Measurements from ENCODE around the gene RAB34. TPM values are rescaled to one million over a fixed set of nuclear protein-coding genes. Genes with fewer than 3 reads are reported as not detected.

Gene RAB34
- total RNA-seq, 2 donors from 2014 or later: 10.4 to 17.3 TPM

DNA sequence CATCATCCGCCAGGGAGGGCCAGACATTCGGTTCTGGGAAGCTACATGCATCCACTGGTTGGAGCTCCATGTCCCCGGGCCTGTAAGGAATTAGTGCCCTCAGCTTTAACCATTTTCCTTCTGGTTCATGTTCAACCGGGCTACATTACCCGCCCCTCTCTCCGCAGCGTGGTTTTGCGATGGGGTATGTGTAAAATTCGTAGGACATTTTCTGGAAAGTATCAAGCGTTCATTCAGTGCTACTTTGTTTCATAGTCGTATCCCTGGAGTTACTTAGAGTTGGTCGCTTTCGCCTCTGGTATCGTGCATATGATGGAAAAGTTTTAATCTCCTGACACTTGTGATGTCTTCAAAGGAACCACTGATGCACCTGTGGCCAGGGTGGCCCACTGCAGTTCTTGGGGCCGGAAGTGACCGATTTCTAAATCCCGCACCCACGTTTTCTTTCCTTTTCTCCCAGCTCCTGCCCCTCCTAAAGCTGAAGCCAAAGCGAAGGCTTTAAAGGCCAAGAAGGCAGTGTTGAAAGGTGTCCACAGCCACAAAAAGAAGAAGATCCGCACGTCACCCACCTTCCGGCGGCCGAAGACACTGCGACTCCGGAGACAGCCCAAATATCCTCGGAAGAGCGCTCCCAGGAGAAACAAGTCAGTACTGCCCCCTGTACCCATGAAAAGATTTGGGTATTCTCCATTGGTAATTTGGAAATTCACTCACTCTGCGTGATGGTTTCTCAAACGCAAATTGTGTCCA is 2.8 kb upstream of the RAB34 start:
- Mint-ChIP-seq H3K4me3 (peak overlapping the region; percentile 96 to 99), H3K27me3 (ENCODE audit: low read depth) (peaks cover 6% of the 10 kb centered on the region), H3K27ac (peak overlapping the region; percentile 93), H3K9me3 (no peaks in the 10 kb centered on the region), H3K4me1 (ENCODE audit: low read depth) (peaks cover 65% of the 10 kb centered on the region), H3K36me3 (ENCODE audit: insufficient read depth in 2 of 2) (peaks cover 18 to 30% of the 10 kb centered on the region in 2 donors)
- ATAC-seq (replicated peaks in 1 of 2) (peak in 1 of 2 donors; percentile 4), DNase-seq (peak; percentile 43 to 44)

DNA sequence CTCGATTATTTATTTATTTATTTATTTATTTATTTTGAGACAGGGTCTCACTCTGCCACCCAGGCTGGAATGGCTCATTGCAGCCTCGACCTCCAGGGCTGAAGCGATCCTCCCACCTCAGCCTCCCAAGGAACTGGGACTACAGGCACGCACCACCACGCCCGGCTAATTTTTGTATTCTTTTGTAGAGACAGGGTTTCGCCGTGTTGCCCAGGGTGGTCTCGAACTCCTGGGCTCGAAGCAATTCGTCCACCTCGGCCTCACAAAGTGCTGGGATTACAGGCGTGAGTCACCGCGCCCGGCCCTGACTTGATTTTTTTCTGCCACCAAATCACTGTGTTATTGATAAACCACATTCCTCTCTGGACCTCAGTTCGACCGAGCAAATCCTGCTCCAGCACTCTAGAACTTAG is 1.4 kb upstream of the RAB34 start:
- DNase-seq (no peak), ATAC-seq (replicated peaks in 1 of 2) (peak in 1 of 2 donors; percentile 1)
- Mint-ChIP-seq H3K4me3 (peak overlapping the region; percentile 96 to 99), H3K27me3 (ENCODE audit: low read depth) (peaks cover 6% of the 10 kb centered on the region), H3K36me3 (ENCODE audit: insufficient read depth in 2 of 2) (peaks cover 14 to 22% of the 10 kb centered on the region in 2 donors), H3K9me3 (no peaks in the 10 kb centered on the region), H3K4me1 (ENCODE audit: low read depth) (peaks cover 51% of the 10 kb centered on the region), H3K27ac (peak overlapping the region; percentile 93)

DNA sequence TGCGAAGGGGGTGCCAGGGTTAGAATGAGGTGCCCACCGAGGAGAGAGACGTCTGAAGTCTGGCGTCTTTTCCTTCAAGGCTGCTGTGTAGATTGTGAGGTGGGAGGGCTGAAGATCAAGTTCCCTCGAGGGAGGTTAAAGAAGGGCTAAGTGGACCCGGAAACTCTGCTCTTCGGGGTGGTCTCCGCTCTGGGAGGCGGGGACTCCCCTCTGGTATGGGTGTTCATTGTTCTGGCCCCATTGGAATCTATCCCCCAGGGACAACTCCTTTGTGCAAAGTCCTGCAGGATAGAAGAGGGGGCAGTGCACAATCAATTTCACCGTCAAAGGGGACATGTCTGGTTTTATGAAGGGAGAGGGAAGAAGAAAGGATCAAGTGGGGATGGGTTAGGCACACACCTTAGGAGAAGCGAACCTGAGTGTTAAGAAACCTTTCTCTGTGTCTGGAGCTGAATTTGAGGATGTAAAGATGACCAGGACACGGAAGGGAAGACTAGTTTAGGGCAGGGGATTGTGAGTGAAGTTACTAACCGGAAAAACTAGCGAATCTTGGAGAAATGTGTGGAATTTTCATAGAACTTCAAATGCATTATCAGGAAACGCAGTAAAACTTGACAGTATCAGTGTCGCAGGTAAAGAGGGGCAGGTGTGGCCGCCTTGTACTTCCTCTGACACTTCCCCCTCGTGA is 809 bp upstream of the RAB34 start:
- DNase-seq (no peak), ATAC-seq (replicated peaks in 1 of 2) (no peak)
- Mint-ChIP-seq H3K9me3 (no peaks in the 10 kb centered on the region), H3K27ac (no peak overlapping the region), H3K4me1 (ENCODE audit: low read depth) (peaks cover 46% of the 10 kb centered on the region), H3K36me3 (ENCODE audit: insufficient read depth in 2 of 2) (peaks cover 12 to 22% of the 10 kb centered on the region in 2 donors), H3K4me3 (peak overlapping the region; percentile 29 to 81), H3K27me3 (ENCODE audit: low read depth) (peaks cover 6% of the 10 kb centered on the region)

DNA sequence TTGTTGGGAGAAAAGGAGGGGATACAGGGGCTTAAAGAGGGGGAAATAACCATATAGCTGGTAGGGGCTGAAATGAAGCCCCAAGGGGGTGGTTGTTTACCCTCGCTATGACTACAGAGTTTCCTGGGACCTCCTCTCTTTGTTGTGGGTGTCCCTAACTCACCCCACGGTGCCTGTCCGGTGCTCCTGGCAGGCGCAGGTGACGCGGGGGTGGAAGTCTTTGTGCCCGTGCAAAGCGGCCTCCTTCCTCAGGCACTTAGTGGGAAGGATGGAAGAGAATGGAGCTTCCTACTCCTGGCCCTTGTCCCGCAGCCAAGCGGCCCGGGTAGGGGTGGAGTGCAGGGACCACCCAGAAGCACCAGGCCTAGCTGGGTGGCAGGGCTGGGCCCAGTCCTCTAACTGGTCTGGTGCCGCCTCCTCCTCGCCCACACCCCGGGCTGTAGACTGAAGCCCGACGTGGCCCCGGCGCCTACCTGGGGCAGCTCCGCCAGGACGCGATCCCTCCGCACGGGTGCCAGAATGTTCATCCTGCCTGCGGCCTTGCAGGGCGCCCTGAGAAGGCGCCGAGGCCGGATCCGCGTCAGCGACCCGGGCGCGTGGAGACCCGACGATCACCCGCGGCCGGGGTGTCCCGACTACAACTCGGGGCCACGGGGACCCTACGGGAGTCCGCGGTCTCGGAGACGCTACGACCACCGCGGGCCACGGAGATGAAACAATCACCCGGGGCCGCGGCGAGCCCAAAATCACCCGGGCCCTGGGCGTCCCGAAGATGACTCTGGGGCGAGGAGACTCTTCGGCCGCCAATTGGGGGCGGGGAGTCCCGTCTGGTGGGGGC is 709 bp downstream of the RAB34 start:
- peaks cover 12 to 16% of the 10 kb centered on the region in 2 donors for H3K36me3 Mint-ChIP-seq (ENCODE audit: insufficient read depth in 2 of 2)
- no peaks in the 10 kb centered on the region for H3K9me3 Mint-ChIP-seq
- peak in 1 of 2 donors; percentile 22 for DNase-seq
- H3K27me3 Mint-ChIP-seq (ENCODE audit: low read depth): peaks cover 6% of the 10 kb centered on the region
- peaks cover 41% of the 10 kb centered on the region for H3K4me1 Mint-ChIP-seq (ENCODE audit: low read depth)
- H3K4me3 Mint-ChIP-seq: peak overlapping the region in 1 of 2 donors; percentile 65
- no peak for ATAC-seq (replicated peaks in 1 of 2)
- no peak overlapping the region for H3K27ac Mint-ChIP-seq

DNA sequence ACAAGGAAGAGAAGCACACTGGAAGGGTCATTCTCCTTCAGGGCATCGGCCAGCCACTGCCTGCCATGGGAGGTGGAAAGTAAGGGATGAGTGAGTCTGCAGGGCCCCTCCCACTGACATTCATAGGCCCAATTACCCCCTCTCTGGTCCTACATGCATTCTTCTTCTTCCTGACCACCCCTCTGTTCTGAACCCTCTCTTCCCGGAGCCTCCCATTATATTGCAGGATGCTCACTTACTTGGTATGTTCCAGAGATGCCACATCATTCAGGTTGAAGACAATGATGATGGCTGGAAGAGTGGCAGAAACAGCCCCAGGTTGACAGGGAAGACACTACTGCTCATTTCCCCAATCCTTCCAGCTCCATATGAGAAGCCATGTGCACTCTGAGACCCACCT is 2.5 kb downstream of the RAB34 start:
- DNase-seq: no peak
- Mint-ChIP-seq H3K4me3 (no peak overlapping the region), H3K36me3 (ENCODE audit: insufficient read depth in 2 of 2) (peaks cover 4 to 5% of the 10 kb centered on the region in 2 donors), H3K9me3 (no peaks in the 10 kb centered on the region), H3K27me3 (ENCODE audit: low read depth) (peaks cover 6% of the 10 kb centered on the region), H3K27ac (no peak overlapping the region), H3K4me1 (ENCODE audit: low read depth) (peaks cover 39% of the 10 kb centered on the region)
- ATAC-seq (replicated peaks in 1 of 2): no peak

DNA sequence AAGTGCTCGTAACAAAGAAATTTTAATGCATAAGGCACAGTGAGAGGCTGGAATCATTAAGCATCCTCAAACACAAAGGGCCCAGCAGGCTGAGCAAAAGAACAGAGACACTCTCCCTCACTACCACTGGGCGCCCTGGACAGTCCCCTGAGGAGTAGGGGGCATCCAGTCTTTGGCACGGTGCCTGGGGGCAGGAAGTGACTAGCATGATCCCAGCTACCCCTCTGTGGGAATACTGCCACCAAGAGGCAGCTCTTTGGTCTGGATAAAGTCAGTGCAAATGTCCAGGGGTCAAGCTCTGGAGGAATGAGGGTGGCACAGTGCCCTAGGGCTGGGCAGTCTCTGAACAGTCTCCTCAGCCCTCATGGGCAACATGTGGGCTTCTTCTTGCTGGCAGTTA is 3.4 kb downstream of the RAB34 start:
- peaks cover 6% of the 10 kb centered on the region for H3K27me3 Mint-ChIP-seq (ENCODE audit: low read depth)
- H3K9me3 Mint-ChIP-seq: no peaks in the 10 kb centered on the region
- H3K4me3 Mint-ChIP-seq: no peak overlapping the region
- no peak for DNase-seq
- no peaks in the 10 kb centered on the region for H3K36me3 Mint-ChIP-seq (ENCODE audit: insufficient read depth in 2 of 2)
- peaks cover 36% of the 10 kb centered on the region for H3K4me1 Mint-ChIP-seq (ENCODE audit: low read depth)
- no peak for ATAC-seq (replicated peaks in 1 of 2)
- no peak overlapping the region for H3K27ac Mint-ChIP-seq

DNA sequence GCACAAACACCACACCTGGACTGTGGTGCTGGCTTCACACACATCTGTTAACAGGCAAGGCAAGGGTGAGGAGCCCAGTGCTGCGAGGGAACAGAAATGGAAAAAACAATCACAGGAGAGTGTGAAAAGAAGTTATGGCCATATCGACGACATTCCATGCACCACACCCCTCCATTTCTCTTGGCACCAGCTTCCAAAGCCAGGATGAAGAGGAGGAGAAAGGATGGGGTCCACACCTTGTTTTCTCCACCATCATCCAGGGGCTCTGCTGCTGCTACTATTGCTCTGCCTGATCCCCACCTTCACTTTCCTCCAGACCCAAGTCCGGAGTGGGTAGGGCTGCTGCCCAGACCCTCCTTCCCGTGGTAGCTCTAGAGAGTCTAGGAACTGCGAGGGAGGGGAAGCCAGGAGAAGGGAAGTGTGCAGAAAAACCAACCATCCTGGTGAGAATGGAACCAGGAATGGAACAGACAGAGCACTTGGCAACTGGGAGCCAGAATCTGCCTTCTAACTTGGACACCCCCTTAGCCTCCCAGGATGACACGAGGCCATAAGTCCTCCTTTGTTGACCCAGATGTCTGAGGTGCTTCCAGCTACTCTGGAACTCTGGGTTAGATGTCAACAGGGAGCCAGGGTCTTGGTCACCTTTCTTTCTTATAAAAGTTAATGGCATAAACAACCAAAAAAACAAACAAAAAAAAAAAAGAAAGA is 4.8 kb downstream of the RAB34 start:
- H3K36me3 Mint-ChIP-seq (ENCODE audit: insufficient read depth in 2 of 2): peaks cover 0 to 2% of the 10 kb centered on the region in 2 donors
- H3K9me3 Mint-ChIP-seq: no peaks in the 10 kb centered on the region
- H3K27ac Mint-ChIP-seq: no peak overlapping the region
- no peaks in the 10 kb centered on the region for H3K27me3 Mint-ChIP-seq (ENCODE audit: low read depth)
- H3K4me1 Mint-ChIP-seq (ENCODE audit: low read depth): peaks cover 24% of the 10 kb centered on the region
- peak overlapping the region; percentile 94 to 96 for H3K4me3 Mint-ChIP-seq
- no peak for DNase-seq
- no peak for ATAC-seq (replicated peaks in 1 of 2)

DNA sequence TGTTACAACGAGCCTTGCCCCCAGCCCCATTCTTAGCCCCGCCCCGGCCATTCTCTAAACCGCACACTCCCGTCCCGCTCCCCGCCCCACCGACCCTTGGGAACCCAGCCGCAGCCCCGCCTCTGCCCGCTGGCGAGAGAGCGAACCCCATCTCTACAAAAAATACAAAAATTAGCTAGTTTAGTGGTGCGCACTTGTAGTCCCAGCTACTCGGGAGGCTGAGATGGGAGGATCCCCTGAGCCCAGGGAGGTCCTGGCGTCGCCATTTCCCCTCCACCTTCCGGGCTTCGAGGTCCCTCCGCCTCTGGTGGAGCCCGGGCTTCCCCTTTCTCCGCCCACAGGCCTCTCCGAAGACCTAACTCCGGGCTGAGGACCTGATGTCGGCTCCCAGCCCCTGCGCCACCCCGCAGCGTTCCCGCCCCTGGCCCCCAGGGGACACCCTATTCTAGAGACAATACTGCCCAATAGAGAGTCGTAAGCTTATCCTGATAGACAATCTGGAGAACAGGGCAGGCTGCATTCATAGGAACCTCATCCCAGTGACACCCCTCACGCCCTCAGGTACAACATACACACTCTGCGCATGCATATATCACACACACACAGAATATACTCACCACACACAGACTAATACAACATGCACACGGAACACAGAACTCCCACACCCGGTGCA is 5.5 kb downstream of the RAB34 start:
- DNase-seq (peak; percentile 75 to 81), ATAC-seq (replicated peaks in 1 of 2) (peak; percentile 44 to 47)
- Mint-ChIP-seq H3K9me3 (no peaks in the 10 kb centered on the region), H3K27ac (peak overlapping the region; percentile 91), H3K4me1 (ENCODE audit: low read depth) (peaks cover 23% of the 10 kb centered on the region), H3K36me3 (ENCODE audit: insufficient read depth in 2 of 2) (peaks cover 2% of the 10 kb centered on the region in 2 donors), H3K4me3 (peak overlapping the region; percentile 94 to 96), H3K27me3 (ENCODE audit: low read depth) (no peaks in the 10 kb centered on the region)

DNA sequence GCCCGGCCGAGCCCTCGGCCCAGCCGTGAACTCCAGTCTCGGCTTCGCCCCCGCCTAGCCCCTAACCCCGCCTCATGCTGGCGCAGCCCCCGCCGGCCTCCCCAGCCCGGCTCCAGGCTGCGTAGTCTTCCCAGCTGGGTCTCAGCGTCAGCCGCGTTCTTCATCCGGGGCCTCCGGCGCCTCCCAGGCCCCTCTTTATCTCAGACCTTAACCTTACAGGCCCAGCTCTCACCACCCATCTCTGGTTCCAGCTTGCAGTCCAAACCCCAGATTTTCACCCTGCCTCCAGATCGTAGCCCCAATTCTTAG is 6.0 kb downstream of the RAB34 start, which contains the start of gene PROCA1:
Gene PROCA1 (minus strand): TSS at position 166 of the 309 bp plus-strand sequence. CDS start 228 bp downstream, outside the sequence.
- Mint-ChIP-seq H3K4me1 (ENCODE audit: low read depth) (peaks cover 23% of the 10 kb centered on the region), H3K36me3 (ENCODE audit: insufficient read depth in 2 of 2) (peaks cover 2% of the 10 kb centered on the region in 2 donors), H3K27me3 (ENCODE audit: low read depth) (no peaks in the 10 kb centered on the region), H3K27ac (peak within 1 kb of the TSS; percentile 91), H3K9me3 (no peaks in the 10 kb centered on the region), H3K4me3 (peak within 1 kb of the TSS; percentile 94 to 96)
- ATAC-seq (replicated peaks in 1 of 2) (peak; percentile 34 to 38), DNase-seq (peak in 1 of 2 donors; percentile 44)

DNA sequence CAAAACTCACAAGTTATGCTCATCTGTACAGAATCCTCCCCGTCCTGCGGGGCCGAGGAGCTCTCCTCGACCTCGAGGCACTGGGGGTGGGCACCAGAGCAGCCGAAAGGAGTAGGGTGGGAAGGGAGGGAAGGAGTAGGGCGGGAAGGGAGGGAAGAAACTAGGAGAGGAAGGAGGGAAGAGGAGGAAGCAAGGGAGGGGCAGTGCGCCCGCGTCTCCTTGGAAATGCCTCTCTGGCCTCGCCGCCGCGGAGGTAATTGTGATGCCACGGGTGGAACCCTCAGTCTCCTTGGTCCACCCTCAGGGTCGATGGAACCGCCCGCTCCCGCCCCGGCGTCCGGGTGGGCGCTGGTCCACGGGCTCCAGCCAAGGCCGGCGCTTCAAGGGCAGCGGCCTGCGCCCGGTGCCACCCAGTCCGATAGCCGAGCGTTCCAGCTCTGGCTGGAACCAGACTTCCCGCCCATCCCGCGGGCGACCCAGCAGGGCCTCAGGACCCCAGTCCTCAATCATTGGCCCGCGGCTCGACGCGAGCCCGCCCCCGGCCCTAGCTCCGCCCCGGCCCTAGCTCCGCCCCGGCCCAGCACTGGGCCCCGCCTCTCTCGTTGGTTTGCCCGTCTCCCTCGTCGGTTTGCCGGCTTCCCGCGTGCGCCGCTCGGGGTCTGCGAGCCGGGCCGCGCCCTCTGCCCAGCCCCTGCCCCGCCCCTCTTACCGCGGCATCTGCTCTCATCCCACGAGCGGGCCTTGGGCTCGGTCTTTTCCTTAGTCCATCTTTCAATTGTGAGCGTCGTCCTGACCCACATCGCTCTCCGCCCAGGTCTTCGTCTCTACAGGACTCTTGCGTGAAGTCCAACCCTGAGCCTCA is 6.6 kb downstream of the RAB34 start:
- peaks cover 2% of the 10 kb centered on the region in 2 donors for H3K36me3 Mint-ChIP-seq (ENCODE audit: insufficient read depth in 2 of 2)
- DNase-seq: peak; percentile 93 to 96
- H3K4me3 Mint-ChIP-seq: peak overlapping the region; percentile 94 to 96
- H3K27me3 Mint-ChIP-seq (ENCODE audit: low read depth): no peaks in the 10 kb centered on the region
- ATAC-seq (replicated peaks in 1 of 2): peak; percentile 91
- peaks cover 23% of the 10 kb centered on the region for H3K4me1 Mint-ChIP-seq (ENCODE audit: low read depth)
- no peaks in the 10 kb centered on the region for H3K9me3 Mint-ChIP-seq
- H3K27ac Mint-ChIP-seq: peak overlapping the region; percentile 91

DNA sequence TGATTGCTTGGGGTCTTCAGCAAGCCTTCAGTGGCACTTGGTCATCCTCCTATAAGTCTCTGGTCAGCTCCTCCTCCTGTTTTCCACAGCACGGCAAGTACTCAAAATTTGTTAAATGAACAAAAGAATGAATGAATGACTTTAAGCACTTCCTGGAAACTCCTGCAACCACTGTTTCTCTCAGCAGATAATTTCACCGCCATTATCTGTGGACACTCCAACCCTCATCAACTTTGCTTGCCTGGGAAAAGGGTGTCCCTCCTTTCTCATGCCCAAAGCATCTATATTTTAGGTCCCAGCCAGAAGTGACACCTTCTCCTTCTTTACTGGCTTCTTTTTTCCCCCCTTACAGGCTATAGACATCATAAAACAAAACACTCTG is 10.3 kb downstream of the RAB34 start:
- ATAC-seq (replicated peaks in 1 of 2): no peak
- Mint-ChIP-seq H3K27ac (no peak overlapping the region), H3K4me3 (no peak overlapping the region), H3K4me1 (ENCODE audit: low read depth) (peaks cover 16% of the 10 kb centered on the region), H3K27me3 (ENCODE audit: low read depth) (no peaks in the 10 kb centered on the region), H3K9me3 (no peaks in the 10 kb centered on the region), H3K36me3 (ENCODE audit: insufficient read depth in 2 of 2) (peaks cover 4 to 16% of the 10 kb centered on the region in 2 donors)
- DNase-seq: no peak

All from activated T-cell treated with anti-CD3 and anti-CD28 coated beads, Interleukin-2, amount 50 U/mL, for 72 hours (primary cell).